Fibroblast of skin of right quadriceps (primary cell): Measurements from ENCODE around the gene FGGY.
"Not testable (repeated sequence)": the region's sequence is repeated elsewhere in the genome, so short reads cannot be mapped to it uniquely, and the experiment has no call there.

ENCODE experiments used
- DNase-seq: peaks from one replicate; pipeline ENCODE4 v3.0.0-alpha.2; 2013

The FGGY gene

GRCh38 chr1:59317343-59317742, 20.4 kb downstream of the FGGY start:
- no peak for DNase-seq

GRCh38 chr1:59317780-59318179, 20.9 kb downstream of the FGGY start:
- DNase-seq, result no peak

- no peak for DNase-seq
Measured at GRCh38 chr1:59318271-59318860, 21.5 kb downstream of the FGGY start.

- DNase-seq, result no peak
Measured at GRCh38 chr1:59322394-59322793, 25.5 kb downstream of the FGGY start.

GRCh38 chr1:59322814-59323213, 25.9 kb downstream of the FGGY start:
- no peak for DNase-seq

- peak; percentile 14 for DNase-seq
Measured at GRCh38 chr1:59323879-59324278, 27.0 kb downstream of the FGGY start.

GRCh38 chr1:59328353-59328752, 31.5 kb downstream of the FGGY start:
- DNase-seq, result no peak

- no peak for DNase-seq
Measured at GRCh38 chr1:59329412-59330053, 32.6 kb downstream of the FGGY start.

- DNase-seq, result peak; percentile 4
Measured at GRCh38 chr1:59331686-59332620, 35.1 kb downstream of the FGGY start.

GRCh38 chr1:59332983-59333382, 36.1 kb downstream of the FGGY start:
- peak; percentile 54 for DNase-seq

GRCh38 chr1:59333626-59334277, 36.9 kb downstream of the FGGY start:
- DNase-seq, result no peak

GRCh38 chr1:59340411-59341307, 43.8 kb downstream of the FGGY start:
- no peak for DNase-seq

GRCh38 chr1:59342801-59343575, 46.1 kb downstream of the FGGY start:
- no peak for DNase-seq

GRCh38 chr1:59343576-59343840, 46.6 kb downstream of the FGGY start:
- no peak for DNase-seq

GRCh38 chr1:59345221-59345620, 48.3 kb downstream of the FGGY start:
- DNase-seq, result no peak

GRCh38 chr1:59346429-59346828, 49.5 kb downstream of the FGGY start:
- DNase-seq, result no peak

- no peak for DNase-seq
Measured at GRCh38 chr1:59349101-59349500, 52.2 kb downstream of the FGGY start.

GRCh38 chr1:59350521-59350920, 53.6 kb downstream of the FGGY start:
- no peak for DNase-seq

- DNase-seq, result no peak
Measured at GRCh38 chr1:59352065-59352464, 55.2 kb downstream of the FGGY start.

GRCh38 chr1:59353453-59353852, 56.6 kb downstream of the FGGY start:
- no peak for DNase-seq

GRCh38 chr1:59354239-59354638, 57.3 kb downstream of the FGGY start:
- not testable (repeated sequence) for DNase-seq
